ENCODE measurements around the gene PIGP.

DNA sequence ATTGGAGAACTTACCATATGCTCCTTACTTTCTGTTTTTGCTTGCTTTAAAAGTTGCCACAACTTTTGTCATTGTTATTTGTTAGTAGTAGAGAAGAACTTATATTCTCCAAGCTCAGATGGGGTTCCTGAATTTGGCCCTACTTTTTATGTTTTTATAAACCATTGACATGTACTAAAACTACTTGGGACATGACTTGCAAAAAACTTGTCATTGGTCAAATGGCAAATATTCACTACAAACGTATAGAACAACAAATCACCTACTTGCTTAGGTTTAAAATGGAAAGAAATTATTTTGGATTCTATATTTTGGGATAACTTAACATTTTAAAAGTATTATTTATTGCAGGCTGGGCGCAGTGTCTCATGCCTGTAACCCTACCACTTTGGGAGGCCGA, 32.7 kb downstream of the PIGP start:
- TF ChIP-seq, protein P1, sequence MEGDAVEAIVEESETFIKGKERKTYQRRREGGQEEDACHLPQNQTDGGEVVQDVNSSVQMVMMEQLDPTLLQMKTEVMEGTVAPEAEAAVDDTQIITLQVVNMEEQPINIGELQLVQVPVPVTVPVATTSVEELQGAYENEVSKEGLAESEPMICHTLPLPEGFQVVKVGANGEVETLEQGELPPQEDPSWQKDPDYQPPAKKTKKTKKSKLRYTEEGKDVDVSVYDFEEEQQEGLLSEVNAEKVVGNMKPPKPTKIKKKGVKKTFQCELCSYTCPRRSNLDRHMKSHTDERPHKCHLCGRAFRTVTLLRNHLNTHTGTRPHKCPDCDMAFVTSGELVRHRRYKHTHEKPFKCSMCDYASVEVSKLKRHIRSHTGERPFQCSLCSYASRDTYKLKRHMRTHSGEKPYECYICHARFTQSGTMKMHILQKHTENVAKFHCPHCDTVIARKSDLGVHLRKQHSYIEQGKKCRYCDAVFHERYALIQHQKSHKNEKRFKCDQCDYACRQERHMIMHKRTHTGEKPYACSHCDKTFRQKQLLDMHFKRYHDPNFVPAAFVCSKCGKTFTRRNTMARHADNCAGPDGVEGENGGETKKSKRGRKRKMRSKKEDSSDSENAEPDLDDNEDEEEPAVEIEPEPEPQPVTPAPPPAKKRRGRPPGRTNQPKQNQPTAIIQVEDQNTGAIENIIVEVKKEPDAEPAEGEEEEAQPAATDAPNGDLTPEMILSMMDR (IDR thresholded peaks at IDR 0.05 in 4 of 5, conservative IDR thresholded peaks at IDR 0.05 in 1 of 5) = no peak
- no peak for TF ChIP-seq POLR2A (IDR thresholded peaks at IDR 0.05)

Data from gastrocnemius medialis (tissue), 4 donors.